ENCODE measurements around the gene RAC2. TPM values are rescaled to one million over a fixed set of nuclear protein-coding genes. Genes with fewer than 3 reads are reported as not detected.

The RAC2 gene
- total and polyA plus RNA-seq, 2 of the 8 experiments (the other 6 are each of a cell fraction or from before 2014, with no cell fraction given) = 2.3 to 4.3 TPM

GRCh38 chr22:37244922-37245722 is 1.1 kb upstream of the RAC2 start:
- Histone ChIP-seq H3K56ac (replicated peaks; ENCODE audit: insufficient read length, low read depth, low read length) (no peak overlapping the region), H3K36me3 (ENCODE audit: control insufficient read depth in 2 of 4, insufficient read depth in 4 of 4, low read length in 3 of 4) (no peaks in the 10 kb centered on the region), H3K27me3 (replicated peaks in 1 of 4; ENCODE audit: control insufficient read depth in 3 of 4, extremely low read depth in 1 of 4, insufficient read depth in 3 of 4, low read length in 3 of 4) (no peaks in the 10 kb centered on the region), H3K23ac (ENCODE audit: insufficient read length) (no peak overlapping the region), H2BK15ac (ENCODE audit: low read length) (peak overlapping the region; percentile 53; the same call in 1 of the 2 replicates), H2BK120ac (replicated peaks; ENCODE audit: low read depth, low read length) (no peak overlapping the region), H3K18ac (ENCODE audit: extremely low read depth, low read length) (no peak overlapping the region; the same call in 1 of the 2 replicates), H3K4ac (replicated peaks; ENCODE audit: insufficient read length, low read depth, low read length) (no peak overlapping the region), H2BK5ac (ENCODE audit: low read depth, low read length) (peak overlapping the region; percentile 44; the same call in 1 of the 2 replicates), H2BK12ac (ENCODE audit: low read depth, low read length) (peak overlapping the region; percentile 52; the same call in 1 of the 2 replicates), H2AFZ (ENCODE audit: low read length) (no peak overlapping the region), H4K20me1 (replicated peaks in 1 of 2; ENCODE audit: control insufficient read depth in 1 of 2, insufficient read depth in 2 of 2, low read length in 2 of 2) (no peaks in the 10 kb centered on the region), H4K8ac (ENCODE audit: extremely low read depth, insufficient read depth, low read length) (no peak overlapping the region; the same call in 1 of the 2 replicates), H2AK5ac (ENCODE audit: low read depth, low read length) (no peak overlapping the region), H3K27ac (ENCODE audit: low read depth, low read length) (no peak overlapping the region), H3K79me2 (ENCODE audit: control insufficient read depth in 1 of 2, insufficient read depth in 2 of 2, low read length in 2 of 2) (no peaks in the 10 kb centered on the region), H2BK20ac (ENCODE audit: low read length) (no peak overlapping the region), H3K9ac (replicated peaks in 1 of 4; ENCODE audit: extremely low read depth in 1 of 4, low read depth in 3 of 4, low read length in 3 of 4) (no peak overlapping the region; a peak in 1 of 7 replicates), H4K5ac (ENCODE audit: insufficient read length, low read depth, low read length) (no peak overlapping the region), H3K4me1 (replicated peaks in 1 of 4; ENCODE audit: control insufficient read depth in 3 of 4, insufficient read depth in 4 of 4, low read length in 3 of 4) (peaks cover 0 to 13% (median 6%) of the 10 kb centered on the region in 4 experiments; a peak in 6 of 7 replicates), H3K4me3 (ENCODE audit: extremely low read depth in 1 of 4, insufficient read depth in 2 of 4, low read depth in 3 of 4, low read length in 4 of 4) (no peak overlapping the region), H3K9me3 (ENCODE audit: insufficient read depth in 2 of 2, low read depth in 1 of 2, low read length in 1 of 2) (no peaks in the 10 kb centered on the region), H3K14ac (ENCODE audit: insufficient read length) (no peak overlapping the region), H3K4me2 (ENCODE audit: insufficient read depth in 1 of 2, low read depth in 2 of 2, low read length in 2 of 2) (no peak overlapping the region), H4K91ac (replicated peaks; ENCODE audit: insufficient read length, low read length) (no peak overlapping the region), H3K79me1 (ENCODE audit: low read depth, low read length) (no peaks in the 10 kb centered on the region), H3K23me2 (ENCODE audit: low read depth, low read length) (peaks cover 4% of the 10 kb centered on the region; the same call in 1 of the 2 replicates)
- no peak for FAIRE-seq
- DNase-seq (ENCODE audit: low read depth in 1 of 2, low spot score in 2 of 2) = no peak
- POLR2A ChIA-PET (ENCODE audit: partially characterized antibody) = interaction anchor here (1.3 kb wide), 1 partner anchor 19 kb away, joined by 4 read pairs; no protein-coding TSS in a partner anchor
- 70% methylated on average over 22 of the region's 22 CpGs; no CpG with 5 or more reads in 1 of the 2 experiments for WGBS, 2 experiments (ENCODE audit: extremely low coverage in 1 of 2, insufficient coverage in 1 of 2, insufficient read length in 1 of 2, insufficient replicate concordance in 2 of 2, low coverage in 1 of 2, low lambda C conversion rate in 2 of 2, missing lambda C conversion rate in 1 of 2)
- CTCF ChIA-PET (ENCODE audit: partially characterized antibody) = interaction anchor here (0.7 to 9.1 kb wide), 10 partner anchors 8 to 267 kb away, joined by 3 to 97 read pairs (median 4); no protein-coding TSS in a partner anchor
- TF ChIP-seq POLR2AphosphoS5 (IDR thresholded peaks at IDR 0.05; ENCODE audit: low read depth, low read length) (no peak), POU5F1 (IDR thresholded peaks at IDR 0.05; ENCODE audit: low read depth, low read length) (no peak), EGR1 (IDR thresholded peaks at IDR 0.05; ENCODE audit: borderline replicate concordance, low read depth, low read length) (no peak), CBX8 (IDR thresholded peaks at IDR 0.05; ENCODE audit: borderline replicate concordance, low read depth, low read length) (no peak), CTCF (IDR thresholded peaks at IDR 0.05; ENCODE audit: control extremely low read depth in 1 of 3, insufficient read depth in 1 of 3, low read depth in 1 of 3, low read length in 3 of 3) (no peak), TBP (IDR thresholded peaks at IDR 0.05; ENCODE audit: low read depth, low read length) (no peak), ATF3 (IDR thresholded peaks at IDR 0.05; ENCODE audit: insufficient read depth, low read depth, low read length) (no peak), CTBP2 (IDR thresholded peaks at IDR 0.05; ENCODE audit: borderline replicate concordance, insufficient read depth, insufficient read length, low read length) (no peak)
